K562 (cell line): ENCODE results near the gene RASSF3. TPM values are rescaled to one million over a fixed set of nuclear protein-coding genes. Genes with fewer than 3 reads are reported as not detected.
A peak's percentile ranks its signal among the peaks of the same experiment; 100 is the strongest.

Experiments used
- ARNT ChIP-seq, 2 experiments: fragments of 450-650 bp; IDR thresholded peaks; 2 replicates each; pipeline ENCODE4 v1.6.1; 2016; ENCODE audit warnings: mild to moderate bottlenecking in 1 of 2
- CBX5 ChIP-seq: IDR thresholded peaks from 2 replicates; pipeline ENCODE4 v1.6.1; 2014; ENCODE audit warnings: low read depth, borderline replicate concordance
- CREBBP ChIP-seq: IDR thresholded peaks from one replicate; pipeline ENCODE4 v1.6.1; 2012; ENCODE audit warnings: low read depth, mild to moderate bottlenecking, control low read depth, inconsistent platforms, low read length
- EZH2 ChIP-seq: IDR thresholded peaks from 2 replicates; pipeline ENCODE4 v1.6.1; 2012; ENCODE audit warnings: low read depth, mild to moderate bottlenecking, inconsistent platforms, low read length, borderline replicate concordance
- HNRNPLL ChIP-seq: fragments of 200-400 bp; formaldehyde crosslinking; IDR thresholded peaks from 2 replicates; pipeline ENCODE4 v1.6.1; 2017; ENCODE audit warnings: low read length, low read depth, mild to moderate bottlenecking; ENCODE audit not compliant: poor library complexity, severe bottlenecking
- MNT ChIP-seq, 2 experiments: fragments of 450-650 bp; conservative IDR thresholded peaks; 2 replicates each; pipeline ENCODE4 v1.6.1; 2017; ENCODE audit warnings: mild to moderate bottlenecking in 2 of 2, moderate library complexity in 2 of 2
- NEUROD1 ChIP-seq: fragments of 150-350 bp; IDR thresholded peaks from 2 replicates; pipeline ENCODE4 v1.6.1; 2014; ENCODE audit warnings: borderline replicate concordance, low read length, low read depth; ENCODE audit not compliant: partially characterized antibody
- NFXL1 ChIP-seq: fragments of 450-650 bp; formaldehyde crosslinking; IDR thresholded peaks from 2 replicates; pipeline ENCODE4 v1.4.0; 2021; ENCODE audit warnings: mild to moderate bottlenecking
- NFYB ChIP-seq: IDR thresholded peaks from 2 replicates; pipeline ENCODE4 v1.6.1; 2011; ENCODE audit warnings: mild to moderate bottlenecking, moderate library complexity; ENCODE audit not compliant: insufficient read length; ENCODE audit errors: extremely low read depth
- PCBP2 ChIP-seq: fragments of 200-400 bp; formaldehyde crosslinking; IDR thresholded peaks from 2 replicates; pipeline ENCODE4 v1.6.1; 2018; ENCODE audit warnings: low read length, low read depth, mild to moderate bottlenecking, moderate library complexity; ENCODE audit not compliant: poor library complexity, severe bottlenecking
- RBBP5 ChIP-seq: fragments of 200-600 bp; sonication (generic); IDR thresholded peaks from 2 replicates; pipeline ENCODE4 v1.6.1; 2012; ENCODE audit warnings: borderline replicate concordance, mild to moderate bottlenecking, low read length, control low read depth, inconsistent platforms; ENCODE audit not compliant: insufficient read depth, poor library complexity, severe bottlenecking
- RREB1 ChIP-seq: fragments of 250-450 bp; sonication (Bioruptor Pico); IDR thresholded peaks from 2 replicates; pipeline ENCODE4 v1.4.0; 2020
- SRF ChIP-seq, 2 experiments: fragments of 250-450, 450-650 bp in 1 of 2; sonication (Bioruptor Pico) in 1 of 2; sonication (generic) in 1 of 2; formaldehyde crosslinking; IDR thresholded peaks; 2 replicates each; pipeline versions ENCODE4 v1.5.0 to v1.5.1; 2020 to 2022; ENCODE audit warnings: mild to moderate bottlenecking in 1 of 2, missing genetic modification reagents in 1 of 2
- SRSF1 ChIP-seq: fragments of 200-400 bp; formaldehyde crosslinking; IDR thresholded peaks from 2 replicates; pipeline ENCODE4 v1.6.1; 2017; ENCODE audit warnings: mild to moderate bottlenecking, low read depth, low read length, moderate library complexity
- YBX1 ChIP-seq: fragments of 450-650 bp; IDR thresholded peaks from 2 replicates; pipeline ENCODE4 v1.7.1; 2016; ENCODE audit warnings: mild to moderate bottlenecking
- ZBTB7A ChIP-seq: IDR thresholded peaks from 2 replicates; pipeline ENCODE4 v1.6.1; 2011; ENCODE audit warnings: low read depth, mild to moderate bottlenecking, low read length, moderate library complexity, borderline replicate concordance; ENCODE audit not compliant: control insufficient read depth
- ZNF133 ChIP-seq: fragments of 250-450 bp; sonication (Bioruptor Pico); IDR thresholded peaks from 2 replicates; pipeline ENCODE4 v1.4.0; 2020; ENCODE audit warnings: mild to moderate bottlenecking
- polyA plus RNA-seq, 8 experiments: library from polyadenylated mRNA; depleted of rRNA in 4 of 8; stranded (reverse) in 5 of 8; unstranded in 3 of 8; fragments of >200 nt; fragmentation: Nextera tagmentation in 2 of 8; fragmentation: Illumina TruSeq in 1 of 8; extraction: Ambion mirVana in 2 of 8; extraction: Trizol in 1 of 8; gene quantifications; 2 replicates each; pipeline versions ENCODE4 v1.2.1 to v1.2.3, GENCODE V29; 2011 to 2014; ENCODE audit warnings: inconsistent platforms in 1 of 8, missing spikeins in 1 of 8
- total RNA-seq, 7 experiments: library from RNA; depleted of rRNA in 6 of 7; stranded (reverse); fragments of >200 nt in 6 of 7; fragmentation: Illumina TruSeq in 2 of 7; extraction: Trizol in 2 of 7; gene quantifications; 2 replicates each; pipeline versions ENCODE4 v1.2.1 to v1.2.3, GENCODE V29; 2011 to 2021; ENCODE audit warnings: low replicate concordance in 1 of 7
- TF ChIP-seq, protein P1 (sequence below): fragments of 250-450 bp; sonication (Bioruptor Pico); IDR thresholded peaks from 2 replicates; pipeline ENCODE4 v1.8.0; 2021; ENCODE audit warnings: moderate library complexity, mild to moderate bottlenecking, inconsistent platforms

Gene RASSF3
- total and polyA plus RNA-seq, 9 of the 15 experiments (the other 6 are each of a cell fraction or from before 2014, with no cell fraction given) = 3.7 to 39.2 (median 20.2) TPM

DNA sequence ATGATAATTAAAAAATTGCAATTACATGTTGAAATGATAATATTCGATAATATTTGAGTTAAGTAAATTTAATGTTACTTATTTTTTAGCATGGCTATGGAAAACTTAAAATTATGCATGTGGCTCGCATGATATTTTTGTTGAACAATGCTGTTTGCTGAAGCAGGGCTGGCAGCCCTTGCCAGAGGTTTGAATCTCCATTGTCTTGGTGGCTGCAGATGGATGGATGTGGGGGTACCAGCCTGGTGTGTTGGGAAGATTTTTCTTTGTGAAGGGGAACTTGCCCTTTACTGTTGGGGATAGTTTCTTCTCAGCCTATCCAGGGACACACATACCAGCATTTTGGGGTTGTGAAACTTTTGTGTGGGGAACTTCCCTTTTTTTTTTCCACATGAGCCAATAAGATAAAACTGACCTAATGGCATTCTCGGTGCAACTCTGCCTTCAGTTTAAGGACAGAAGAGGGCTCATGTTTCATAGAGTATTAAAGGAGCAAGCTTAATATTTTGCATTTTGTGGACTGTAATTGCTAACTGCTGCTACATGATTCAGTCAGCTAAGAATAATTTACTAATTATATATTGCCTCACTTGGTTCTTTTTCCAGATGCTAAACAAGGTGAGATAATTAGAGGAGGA lies 8.8 kb downstream of the RASSF3 start (continued):
- TF ChIP-seq SRF (CRISPR knock-in tag; IDR thresholded peaks at IDR 0.05) (no peak), NEUROD1 (peak; percentile 34), NFYB (peak; percentile 30), HNRNPLL (no peak), RREB1 (CRISPR knock-in tag) (no peak), CBX5 (no peak), RBBP5 (no peak), CREBBP (no peak), EZH2 (no peak), YBX1 (no peak), SRSF1 (no peak), ARNT (IDR thresholded peaks at IDR 0.05) (no peak), ZNF133 (no peak), MNT (conservative IDR thresholded peaks at IDR 0.05) (no peak), PCBP2 (no peak), ZBTB7A (no peak), NFXL1 (CRISPR knock-in tag) (no peak)
- TF ChIP-seq, protein P1, sequence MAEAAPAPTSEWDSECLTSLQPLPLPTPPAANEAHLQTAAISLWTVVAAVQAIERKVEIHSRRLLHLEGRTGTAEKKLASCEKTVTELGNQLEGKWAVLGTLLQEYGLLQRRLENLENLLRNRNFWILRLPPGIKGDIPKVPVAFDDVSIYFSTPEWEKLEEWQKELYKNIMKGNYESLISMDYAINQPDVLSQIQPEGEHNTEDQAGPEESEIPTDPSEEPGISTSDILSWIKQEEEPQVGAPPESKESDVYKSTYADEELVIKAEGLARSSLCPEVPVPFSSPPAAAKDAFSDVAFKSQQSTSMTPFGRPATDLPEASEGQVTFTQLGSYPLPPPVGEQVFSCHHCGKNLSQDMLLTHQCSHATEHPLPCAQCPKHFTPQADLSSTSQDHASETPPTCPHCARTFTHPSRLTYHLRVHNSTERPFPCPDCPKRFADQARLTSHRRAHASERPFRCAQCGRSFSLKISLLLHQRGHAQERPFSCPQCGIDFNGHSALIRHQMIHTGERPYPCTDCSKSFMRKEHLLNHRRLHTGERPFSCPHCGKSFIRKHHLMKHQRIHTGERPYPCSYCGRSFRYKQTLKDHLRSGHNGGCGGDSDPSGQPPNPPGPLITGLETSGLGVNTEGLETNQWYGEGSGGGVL (CRISPR knock-in tag) = no peak
